ENCODE measurements around the gene PRLH. TPM values are rescaled to one million over a fixed set of nuclear protein-coding genes. Genes with fewer than 3 reads are reported as not detected.

PRLH gene
- total RNA-seq, 1 experiment from 2014 or later: not detected

- DNase-seq (ENCODE audit: low spot score): no peak
- H3K9me3 ChIP-seq (ENCODE audit: low read depth, low read length, poor library complexity, severe bottlenecking): no peaks in the 10 kb centered on the region
- TF ChIP-seq CTCF (conservative IDR thresholded peaks at IDR 0.05; ENCODE audit: low read depth, low read length) (no peak), EZH2 (IDR thresholded peaks at IDR 0.05; ENCODE audit: borderline replicate concordance, low read depth, low read length, poor library complexity, severe bottlenecking) (no peak)
- CTCF ChIA-PET: interaction anchor here (1.1 kb wide), 1 partner anchor 11 kb away, joined by 4 read pairs; no protein-coding TSS in a partner anchor
- H3K4me1 ChIP-seq (ENCODE audit: insufficient read depth, low read length, poor library complexity, severe bottlenecking): no peaks in the 10 kb centered on the region
- H3K27me3 ChIP-seq (replicated peaks; ENCODE audit: insufficient read depth, low read depth, low read length, poor library complexity): peaks cover 33% of the 10 kb centered on the region
- H3K27ac ChIP-seq (ENCODE audit: low read depth, low read length, poor library complexity, severe bottlenecking): no peak overlapping the region
- H3K36me3 ChIP-seq (ENCODE audit: insufficient read depth, low read length, poor library complexity, severe bottlenecking): no peaks in the 10 kb centered on the region
- POLR2A ChIA-PET (ENCODE audit: low non-redundant PET): no interaction called here
- no TSS peak for BruUV-seq (replicated peaks)
- no peak overlapping the region for H3K4me3 ChIP-seq (ENCODE audit: low read depth, low read length, poor library complexity, severe bottlenecking)
- intact Hi-C loops (cut with micrococcal nuclease; ENCODE audit: unreplicated experiment): no loop called here
Observed at GRCh38 chr2:237561221-237561620, 5.2 kb upstream of the PRLH start.

- Histone ChIP-seq H3K27ac (ENCODE audit: low read depth, low read length, poor library complexity, severe bottlenecking) (no peak overlapping the region), H3K4me3 (ENCODE audit: low read depth, low read length, poor library complexity, severe bottlenecking) (no peak overlapping the region), H3K4me1 (ENCODE audit: insufficient read depth, low read length, poor library complexity, severe bottlenecking) (no peaks in the 10 kb centered on the region), H3K36me3 (ENCODE audit: insufficient read depth, low read length, poor library complexity, severe bottlenecking) (no peaks in the 10 kb centered on the region), H3K27me3 (replicated peaks; ENCODE audit: insufficient read depth, low read depth, low read length, poor library complexity) (peaks cover 23% of the 10 kb centered on the region), H3K9me3 (ENCODE audit: low read depth, low read length, poor library complexity, severe bottlenecking) (no peaks in the 10 kb centered on the region)
- ChIA-PET POLR2A (ENCODE audit: low non-redundant PET) (no interaction called here), CTCF (no interaction called here)
- no peak for DNase-seq (ENCODE audit: low spot score)
- BruUV-seq (replicated peaks): no TSS peak
- intact Hi-C loops (cut with micrococcal nuclease; ENCODE audit: unreplicated experiment): no loop called here
- TF ChIP-seq CTCF (conservative IDR thresholded peaks at IDR 0.05; ENCODE audit: low read depth, low read length): no peak
- no peak for TF ChIP-seq EZH2 (IDR thresholded peaks at IDR 0.05; ENCODE audit: borderline replicate concordance, low read depth, low read length, poor library complexity, severe bottlenecking)
Observed at GRCh38 chr2:237563816-237564215, 2.6 kb upstream of the PRLH start.

- Histone ChIP-seq H3K4me1 (ENCODE audit: insufficient read depth, low read length, poor library complexity, severe bottlenecking) (no peaks in the 10 kb centered on the region), H3K27ac (ENCODE audit: low read depth, low read length, poor library complexity, severe bottlenecking) (no peak overlapping the region), H3K9me3 (ENCODE audit: low read depth, low read length, poor library complexity, severe bottlenecking) (no peaks in the 10 kb centered on the region), H3K36me3 (ENCODE audit: insufficient read depth, low read length, poor library complexity, severe bottlenecking) (no peaks in the 10 kb centered on the region), H3K27me3 (replicated peaks; ENCODE audit: insufficient read depth, low read depth, low read length, poor library complexity) (peaks cover 23% of the 10 kb centered on the region), H3K4me3 (ENCODE audit: low read depth, low read length, poor library complexity, severe bottlenecking) (no peak overlapping the region)
- POLR2A ChIA-PET (ENCODE audit: low non-redundant PET): no interaction called here
- TF ChIP-seq EZH2 (IDR thresholded peaks at IDR 0.05; ENCODE audit: borderline replicate concordance, low read depth, low read length, poor library complexity, severe bottlenecking) (no peak), CTCF (conservative IDR thresholded peaks at IDR 0.05; ENCODE audit: low read depth, low read length) (no peak)
- BruUV-seq (replicated peaks): no TSS peak
- intact Hi-C loops (cut with micrococcal nuclease; ENCODE audit: unreplicated experiment): no loop called here
- DNase-seq (ENCODE audit: low spot score): no peak
- CTCF ChIA-PET: interaction anchor here (0.9 kb wide), 1 partner anchor 9 kb away, joined by 8 read pairs; no protein-coding TSS in a partner anchor
Observed at GRCh38 chr2:237564526-237565131, 1.7 kb upstream of the PRLH start.
